ENCODE results near the gene SHB. TPM values are rescaled to one million over a fixed set of nuclear protein-coding genes. Genes with fewer than 3 reads are reported as not detected.

SHB gene
- total RNA-seq, 4 donors from 2014 or later, result 18.4 to 27.5 (median 22.0) TPM

- no peak overlapping the region for H3K4me3 ChIP-seq (replicated peaks in 1 of 3)
- WGBS, 2 donors, result 97% methylated on average over 11 to 12 of the region's 15 CpGs
- no peak for DNase-seq
- TF ChIP-seq CTCF (IDR thresholded peaks at IDR 0.05) (no peak), POLR2A (IDR thresholded peaks at IDR 0.05) (no peak)
- no peaks in the 10 kb centered on the region for H3K9me3 ChIP-seq
- H3K27ac ChIP-seq, result no peak overlapping the region
- no peaks in the 10 kb centered on the region for H3K36me3 ChIP-seq
- peaks cover 0 to 18% of the 10 kb centered on the region in 2 donors for H3K4me1 ChIP-seq
- intact Hi-C loops (cut with DNase I), result no loop called here
- H3K27me3 ChIP-seq, result no peaks in the 10 kb centered on the region
These were observed 82.2 kb downstream of the SHB start for GRCh38 chr9:37986771-37987258.

DNA sequence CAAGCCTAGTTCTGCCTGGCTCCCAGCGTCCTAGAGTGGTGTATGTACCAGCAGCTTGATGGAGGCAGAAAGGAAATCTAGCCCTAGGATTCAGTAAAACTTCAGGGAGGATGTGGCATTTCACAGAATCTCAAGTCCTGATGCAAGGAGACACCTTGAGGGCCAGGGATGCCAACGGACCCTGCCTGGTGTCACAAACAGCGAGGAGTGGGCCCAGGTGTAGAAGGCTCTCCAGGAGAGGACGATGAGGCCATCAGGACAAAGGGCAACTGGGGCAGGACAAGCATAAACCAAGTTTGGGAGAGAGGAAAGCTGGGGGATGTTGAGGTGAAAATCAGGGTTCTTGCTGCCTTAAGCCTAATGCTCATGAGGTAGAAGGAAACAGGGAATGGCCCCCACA is 83.0 kb downstream of the SHB start:
- Histone ChIP-seq H3K4me3 (replicated peaks in 1 of 3) (no peak overlapping the region), H3K27ac (no peak overlapping the region), H3K4me1 (peaks cover 0 to 18% of the 10 kb centered on the region in 2 donors), H3K9me3 (no peaks in the 10 kb centered on the region), H3K36me3 (no peaks in the 10 kb centered on the region), H3K27me3 (no peaks in the 10 kb centered on the region)
- DNase-seq, result no peak
- 90 to 93% methylated on average over 4 of the region's 4 CpGs for WGBS, 2 donors
- no peak for TF ChIP-seq POLR2A (IDR thresholded peaks at IDR 0.05)
- no peak for TF ChIP-seq CTCF (IDR thresholded peaks at IDR 0.05)
- intact Hi-C loops (cut with DNase I), result no loop called here

DNA sequence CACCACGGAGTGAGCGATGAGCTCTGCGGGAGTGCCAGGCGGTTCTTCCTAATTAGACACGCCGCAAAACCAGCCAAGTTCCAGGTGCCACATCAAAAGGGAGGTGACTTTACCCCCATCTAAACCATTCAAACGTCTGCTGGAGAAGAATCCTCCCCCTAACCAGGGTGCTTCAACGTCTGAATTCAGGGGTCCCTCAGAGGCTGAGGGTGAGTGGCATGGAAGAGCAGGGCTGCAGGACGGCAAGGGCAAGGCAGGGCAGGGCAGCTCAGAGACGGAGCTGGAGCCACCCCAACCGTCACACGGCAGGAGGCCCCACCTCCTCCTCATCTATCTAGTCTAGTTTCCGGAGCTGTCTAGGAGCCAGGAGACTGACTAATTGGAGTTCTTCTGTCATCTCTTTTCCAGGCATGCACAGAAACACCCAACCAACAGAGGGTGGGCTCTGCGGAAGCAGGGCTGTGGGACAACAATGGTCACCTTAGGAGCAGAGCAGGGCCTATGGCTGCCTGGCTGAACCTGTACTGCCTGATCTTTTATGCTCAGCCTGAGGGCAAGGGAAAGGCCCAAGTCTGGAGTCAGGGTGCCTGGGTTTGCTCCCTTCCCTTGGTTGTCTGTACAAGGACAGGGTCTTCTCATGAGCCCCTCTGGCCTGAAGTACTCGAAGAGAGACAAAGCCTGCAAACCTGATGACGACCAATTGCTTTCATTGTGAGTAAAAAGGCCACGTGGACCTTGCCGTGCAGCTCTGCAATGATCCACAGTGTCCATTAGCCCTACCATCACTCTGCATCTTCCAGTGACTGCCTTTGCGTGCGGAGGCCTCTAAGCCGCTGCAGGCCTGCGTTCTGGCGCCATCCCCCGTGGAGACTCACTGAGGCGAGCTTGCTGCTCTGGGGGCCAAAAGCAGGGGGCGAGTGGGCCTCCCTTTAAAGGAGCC is 84.1 kb downstream of the SHB start:
- no peak overlapping the region for H3K4me3 ChIP-seq (replicated peaks in 1 of 3)
- peaks cover 0 to 18% of the 10 kb centered on the region in 2 donors for H3K4me1 ChIP-seq
- WGBS, 2 donors, result 72 to 79% methylated on average over 19 to 26 of the region's 26 CpGs
- no peaks in the 10 kb centered on the region for H3K9me3 ChIP-seq
- TF ChIP-seq POLR2A (IDR thresholded peaks at IDR 0.05) (no peak), CTCF (IDR thresholded peaks at IDR 0.05) (no peak)
- H3K27me3 ChIP-seq, result no peaks in the 10 kb centered on the region
- DNase-seq, result no peak
- no peak overlapping the region for H3K27ac ChIP-seq
- intact Hi-C loops (cut with DNase I), result no loop called here
- no peaks in the 10 kb centered on the region for H3K36me3 ChIP-seq

GRCh38 chr9:37984278-37984671 is 84.8 kb downstream of the SHB start:
- intact Hi-C loops (cut with DNase I), result no loop called here
- no peaks in the 10 kb centered on the region for H3K36me3 ChIP-seq
- WGBS, 2 donors, result 94 to 99% methylated on average over 5 of the region's 5 CpGs
- TF ChIP-seq CTCF (IDR thresholded peaks at IDR 0.05) (no peak), POLR2A (IDR thresholded peaks at IDR 0.05) (no peak)
- no peak for DNase-seq
- H3K4me1 ChIP-seq, result peaks cover 0 to 18% of the 10 kb centered on the region in 2 donors
- no peak overlapping the region for H3K27ac ChIP-seq
- no peak overlapping the region for H3K4me3 ChIP-seq (replicated peaks in 1 of 3)
- H3K27me3 ChIP-seq, result no peaks in the 10 kb centered on the region
- H3K9me3 ChIP-seq, result no peaks in the 10 kb centered on the region

Data from thyroid gland (tissue), 4 donors.